ENCODE measurements around the gene CYFIP2.

Gene CYFIP2

GRCh38 chr5:157444224-157444623 is 178.3 kb downstream of the CYFIP2 start:
- no peak for ATAC-seq
- no peak for TF ChIP-seq ZFP3 (CRISPR knock-in tag; IDR thresholded peaks at IDR 0.05)
- TF ChIP-seq GLIS3 (CRISPR knock-in tag; IDR thresholded peaks at IDR 0.05): no peak

All from SK-N-SH treated with all-trans-retinoic acid at 6 μM for 48 hours (cell line).